DMS79 treated with DMSO at 0.1 percent for 48 hours (cell line): ENCODE data around the gene SRGN.
"Not testable (repeated sequence)": the region's sequence is repeated elsewhere in the genome, so short reads cannot be mapped to it uniquely, and the experiment has no call there.

ENCODE experiments used
- DNase-seq: peaks from one replicate; lab custom pipeline; 2025; lab: John Stamatoyannopoulos, UW

Gene SRGN

GRCh38 chr10:69141304-69141703 is 53.4 kb downstream of the SRGN start:
- no peak for DNase-seq

GRCh38 chr10:69142074-69142473 is 54.2 kb downstream of the SRGN start:
- DNase-seq, result not testable (repeated sequence)

- DNase-seq, result no peak
Observed at GRCh38 chr10:69142983-69143382, 55.1 kb downstream of the SRGN start.

GRCh38 chr10:69145329-69145728 is 57.4 kb downstream of the SRGN start:
- no peak for DNase-seq

GRCh38 chr10:69145864-69146263 is 58.0 kb downstream of the SRGN start:
- no peak for DNase-seq

GRCh38 chr10:69146759-69147158 is 58.9 kb downstream of the SRGN start:
- no peak for DNase-seq

- no peak for DNase-seq
Observed at GRCh38 chr10:69151984-69152383, 64.1 kb downstream of the SRGN start.

- no peak for DNase-seq
Observed at GRCh38 chr10:69153227-69153626, 65.3 kb downstream of the SRGN start.
